Endothelial cell of umbilical vein (primary cell): Measurements from ENCODE around the gene POLR3GL. TPM values are rescaled to one million over a fixed set of nuclear protein-coding genes. Genes with fewer than 3 reads are reported as not detected.

ENCODE experiments used
- BruUV-seq: library from RNA; stranded (reverse); fragments of 400-500 nt; replicated peaks from 2 replicates; lab custom pipeline; 2021; lab: Mats Ljungman, UMichigan
- CTCF ChIA-PET: fragments of 300-600, 350-600 bp; sonication (Branson Sonifier 250); formaldehyde crosslinking; loops from one replicate; lab custom pipeline; 2021; ENCODE audit warnings: antibody characterized with exemption, inconsistent platforms; lab: Charles Lee
- POLR2A ChIA-PET: fragments of 300-600, 350-600 bp; sonication (Branson Sonifier 250); formaldehyde crosslinking; loops from one replicate; lab custom pipeline; 2021; ENCODE audit warnings: antibody characterized with exemption, inconsistent platforms; lab: Charles Lee
- DNase-seq: peaks from one replicate; pipeline ENCODE4 v3.0.0-alpha.2; 2011; ENCODE audit warnings: low read depth, low spot score
- FAIRE-seq: peaks from 2 replicates; lab custom pipeline; 2011; peaks lifted over from hg19 to GRCh38; lab: Jason Lieb, UNC
- H2AFZ ChIP-seq: 2 replicates; pipeline ENCODE4 v1.6.0; 2012; ENCODE audit warnings: low read depth, low read length, control low read depth, inconsistent platforms
- H3K27ac ChIP-seq: 2 replicates; pipeline ENCODE4 v1.5.1; 2011; ENCODE audit warnings: low read depth, mild to moderate bottlenecking, control low read depth, low read length, moderate library complexity; ENCODE audit not compliant: insufficient read depth
- H3K27me3 ChIP-seq, 2 experiments: 2 replicates each; pipeline versions ENCODE4 v1.6.0 to v1.6.1; 2011; ENCODE audit warnings: low read length in 2 of 2, mixed read lengths in 1 of 2; ENCODE audit not compliant: control insufficient read depth in 2 of 2, insufficient read depth in 2 of 2
- H3K36me3 ChIP-seq, 2 experiments: 2 replicates in 1 of 2; 3 replicates in 1 of 2; pipeline ENCODE4 v1.5.1; 2011; ENCODE audit warnings: low read length in 2 of 2, mild to moderate bottlenecking in 1 of 2, moderate library complexity in 1 of 2; ENCODE audit not compliant: control insufficient read depth in 2 of 2, insufficient read depth in 2 of 2; ENCODE audit errors: extremely low read depth in 1 of 2
- H3K4me1 ChIP-seq: 3 replicates; pipeline ENCODE4 v1.5.1; 2011; ENCODE audit warnings: mild to moderate bottlenecking, low read length; ENCODE audit not compliant: control insufficient read depth, insufficient read depth; ENCODE audit errors: extremely low read depth
- H3K4me2 ChIP-seq: 2 replicates; pipeline ENCODE4 v1.6.1; 2011; ENCODE audit warnings: low read length, control low read depth, mixed read lengths; ENCODE audit not compliant: insufficient read depth
- H3K4me3 ChIP-seq, 3 experiments: fragments of 200-600 bp in 1 of 3; sonication (generic), shearing (Covaris generic) in 1 of 3; replicated peaks in 1 of 3; 2 replicates each; pipeline ENCODE4 v1.5.1; 2011 to 2016; ENCODE audit warnings: control low read depth in 3 of 3, low read length in 3 of 3, mild to moderate bottlenecking in 2 of 3, inconsistent platforms in 1 of 3, low read depth in 1 of 3, moderate library complexity in 1 of 3; ENCODE audit not compliant: insufficient read depth in 1 of 3
- H3K79me2 ChIP-seq: 2 replicates; pipeline ENCODE4 v1.6.0; 2012; ENCODE audit warnings: low read length, inconsistent platforms; ENCODE audit not compliant: control insufficient read depth, insufficient read depth
- H3K9ac ChIP-seq: replicated peaks from 2 replicates; pipeline ENCODE3; 2011; ENCODE audit warnings: low read length, control low read depth; ENCODE audit not compliant: insufficient read depth; ENCODE audit errors: extremely low read depth
- H3K9me1 ChIP-seq: replicated peaks from 3 replicates; pipeline ENCODE4 v1.6.0; 2011; ENCODE audit warnings: mild to moderate bottlenecking, low read length; ENCODE audit not compliant: control insufficient read depth, insufficient read depth; ENCODE audit errors: extremely low read depth
- H3K9me3 ChIP-seq: replicated peaks from 2 replicates; pipeline ENCODE4 v1.5.1; 2012; ENCODE audit warnings: low read length, inconsistent platforms; ENCODE audit not compliant: control insufficient read depth, insufficient read depth
- H4K20me1 ChIP-seq: replicated peaks from 2 replicates; pipeline ENCODE3; 2011; ENCODE audit warnings: mild to moderate bottlenecking, low read length; ENCODE audit not compliant: control insufficient read depth, insufficient read depth; ENCODE audit errors: extremely low read depth
- CTCF ChIP-seq, 2 donors: IDR thresholded peaks; 1 replicate in 1 of 2; 2 replicates in 1 of 2; pipeline ENCODE4 v1.5.1; 2011; ENCODE audit warnings: low read length in 2 of 2, mild to moderate bottlenecking in 2 of 2, moderate library complexity in 2 of 2, control low read depth in 1 of 2, inconsistent platforms in 1 of 2, low read depth in 1 of 2; ENCODE audit not compliant: insufficient read depth in 1 of 2; ENCODE audit errors: extremely low read depth in 1 of 2
- EZH2 ChIP-seq: IDR thresholded peaks from 2 replicates; pipeline ENCODE4 v1.6.1; 2012; ENCODE audit warnings: borderline replicate concordance, low read depth, mild to moderate bottlenecking, moderate library complexity, low read length, inconsistent platforms; ENCODE audit not compliant: severe bottlenecking
- FOS ChIP-seq: IDR thresholded peaks from 2 replicates; pipeline ENCODE4 v1.6.1; 2011; ENCODE audit warnings: mild to moderate bottlenecking, low read length, moderate library complexity, borderline replicate concordance; ENCODE audit not compliant: insufficient read depth
- GATA2 ChIP-seq: IDR thresholded peaks from 2 replicates; pipeline ENCODE4 v1.7.0; 2011; ENCODE audit warnings: low read depth, mild to moderate bottlenecking, moderate library complexity, mixed read lengths, low read length; ENCODE audit not compliant: insufficient read length, insufficient read depth
- JUN ChIP-seq: IDR thresholded peaks from 2 replicates; pipeline ENCODE4 v1.6.1; 2011; ENCODE audit warnings: borderline replicate concordance, low read depth; ENCODE audit not compliant: insufficient read length, insufficient read depth
- MAX ChIP-seq: IDR thresholded peaks from 2 replicates; pipeline ENCODE4 v1.6.1; 2011; ENCODE audit not compliant: insufficient read depth, insufficient read length
- MYC ChIP-seq: IDR thresholded peaks from one replicate; pipeline ENCODE4 v1.6.1; 2011; ENCODE audit warnings: mild to moderate bottlenecking, low read depth, low read length
- POLR2A ChIP-seq: IDR thresholded peaks from 2 replicates; pipeline ENCODE4 v1.6.1; 2012; ENCODE audit warnings: low read depth, mild to moderate bottlenecking, control low read depth, low read length
- POLR2AphosphoS5 ChIP-seq: IDR thresholded peaks from 2 replicates; pipeline ENCODE4 v1.6.1; 2012; ENCODE audit warnings: low read depth, mild to moderate bottlenecking, control low read depth, low read length, moderate library complexity; ENCODE audit not compliant: insufficient read depth
- dilution Hi-C: fragments of 300-500 bp; cut with MboI; formaldehyde crosslinking; loops from one replicate; pipeline ENCODE4 v1.15.0; 2019; ENCODE audit warnings: low sequenced_read_pairs; ENCODE audit not compliant: extremely low pct_ligation_motif_present
- intact Hi-C: fragments of 100-400 bp; cut with micrococcal nuclease; formaldehyde crosslinking; loops from one replicate; pipeline ENCODE4 v1.10.0; 2022
- polyA plus RNA-seq, 4 experiments: library from polyadenylated mRNA; depleted of rRNA in 3 of 4; stranded (reverse) in 3 of 4; unstranded in 1 of 4; fragments of >200 nt; gene quantifications; 2 replicates each; pipeline versions ENCODE4 v1.2.1 to v1.2.3, GENCODE V29; 2011 to 2012; ENCODE audit warnings: missing spikeins in 1 of 4
- total RNA-seq: library from RNA; stranded (reverse); gene quantifications from 2 replicates; pipeline ENCODE4 v1.2.3, GENCODE V29; 2021

POLR3GL gene
- total and polyA plus RNA-seq, 2 donors (not counting 3 experiments of a cell fraction or from before 2014, with no cell fraction given), result 12.4 to 15.3 TPM

DNA sequence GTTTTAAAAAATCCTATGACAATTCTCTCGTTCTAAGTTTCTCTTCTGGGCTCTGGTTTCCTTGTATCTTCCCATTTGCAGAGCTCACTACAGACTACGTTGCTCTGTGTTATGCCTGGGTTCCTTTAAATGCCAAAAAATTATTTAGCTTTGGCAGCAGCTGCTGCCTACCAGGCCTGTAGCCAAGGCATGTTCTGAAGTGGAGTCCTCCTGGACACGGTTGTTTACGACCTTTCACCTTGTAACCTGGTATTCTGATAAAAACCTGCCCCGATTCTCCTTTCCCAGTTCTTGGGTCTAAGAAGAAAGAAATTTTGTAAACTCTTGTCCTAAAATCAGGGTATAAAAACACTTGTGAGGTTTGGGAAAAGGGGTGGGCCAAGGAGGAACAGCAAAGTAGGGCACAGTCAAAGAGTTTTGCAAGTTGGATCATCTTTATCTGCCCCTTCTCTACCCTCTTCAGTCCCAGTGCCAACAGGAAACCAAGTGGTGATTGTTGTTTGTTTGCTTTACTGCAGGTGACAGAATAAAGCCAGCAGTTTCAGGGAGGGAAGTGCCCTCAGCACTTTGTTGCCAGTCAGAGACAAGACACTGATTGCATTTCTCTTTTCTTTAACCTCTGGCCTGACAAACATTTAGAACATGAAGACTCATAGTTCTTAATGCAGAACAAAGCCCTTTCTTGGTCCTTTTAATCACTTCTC, 35.0 kb downstream of the POLR3GL start:
- FAIRE-seq, result no peak
- intact Hi-C loops (no loop called here), dilution Hi-C loops (no loop called here)
- no peaks in the 10 kb centered on the region for H4K20me1 ChIP-seq
- no peak overlapping the region for H3K27ac ChIP-seq
- peaks cover 0 to under 1% of the 10 kb centered on the region in 2 experiments for H3K36me3 ChIP-seq
- H3K9me1 ChIP-seq, result no peaks in the 10 kb centered on the region
- H3K4me2 ChIP-seq, result no peak overlapping the region
- no TSS peak for BruUV-seq
- no peak for TF ChIP-seq POLR2AphosphoS5
- no peak for TF ChIP-seq FOS
- no peak for TF ChIP-seq MYC
- no peak for TF ChIP-seq EZH2
- TF ChIP-seq POLR2A, result no peak
- no peak for TF ChIP-seq CTCF (IDR thresholded peaks at IDR 0.05; ENCODE audit: extremely low read depth in 1 of 2, insufficient read depth in 1 of 2, low read depth in 1 of 2, low read length in 2 of 2)
- TF ChIP-seq MAX, result no peak
- TF ChIP-seq GATA2, result no peak
- TF ChIP-seq JUN, result no peak
- no peaks in the 10 kb centered on the region for H3K9me3 ChIP-seq
- H3K9ac ChIP-seq, result no peak overlapping the region
- DNase-seq, result no peak
- no peak overlapping the region for H2AFZ ChIP-seq
- H3K4me1 ChIP-seq, result peaks cover 17% of the 10 kb centered on the region
- no peak overlapping the region for H3K4me3 ChIP-seq
- CTCF ChIA-PET, result interaction anchor here (0.9 to 2.5 kb wide), 2 partner anchors 10 to 22 kb away, joined by 4 to 5 read pairs; no protein-coding TSS in a partner anchor
- POLR2A ChIA-PET, result no interaction called here
- H3K79me2 ChIP-seq, result peaks cover 9% of the 10 kb centered on the region
- H3K27me3 ChIP-seq, result no peaks in the 10 kb centered on the region
